Endothelial cell of umbilical vein (primary cell): ENCODE results near the gene C15orf39. TPM values are rescaled to one million over a fixed set of nuclear protein-coding genes. Genes with fewer than 3 reads are reported as not detected.

Experiments used
- BruUV-seq: library from RNA; stranded (reverse); fragments of 400-500 nt; replicated peaks from 2 replicates; lab custom pipeline; 2021; lab: Mats Ljungman, UMichigan
- CTCF ChIA-PET: fragments of 300-600, 350-600 bp; sonication (Branson Sonifier 250); formaldehyde crosslinking; loops from one replicate; lab custom pipeline; 2021; ENCODE audit warnings: antibody characterized with exemption, inconsistent platforms; lab: Charles Lee
- POLR2A ChIA-PET: fragments of 300-600, 350-600 bp; sonication (Branson Sonifier 250); formaldehyde crosslinking; loops from one replicate; lab custom pipeline; 2021; ENCODE audit warnings: antibody characterized with exemption, inconsistent platforms; lab: Charles Lee
- DNase-seq: peaks from one replicate; pipeline ENCODE4 v3.0.0-alpha.2; 2011; ENCODE audit warnings: low read depth, low spot score
- FAIRE-seq: peaks from 2 replicates; lab custom pipeline; 2011; peaks lifted over from hg19 to GRCh38; lab: Jason Lieb, UNC
- H2AFZ ChIP-seq: 2 replicates; pipeline ENCODE4 v1.6.0; 2012; ENCODE audit warnings: low read depth, low read length, control low read depth, inconsistent platforms
- H3K27ac ChIP-seq: 2 replicates; pipeline ENCODE4 v1.5.1; 2011; ENCODE audit warnings: low read depth, mild to moderate bottlenecking, control low read depth, low read length, moderate library complexity; ENCODE audit not compliant: insufficient read depth
- H3K27me3 ChIP-seq, 2 experiments: 2 replicates each; pipeline versions ENCODE4 v1.6.0 to v1.6.1; 2011; ENCODE audit warnings: low read length in 2 of 2, mixed read lengths in 1 of 2; ENCODE audit not compliant: control insufficient read depth in 2 of 2, insufficient read depth in 2 of 2
- H3K36me3 ChIP-seq, 2 experiments: 2 replicates in 1 of 2; 3 replicates in 1 of 2; pipeline ENCODE4 v1.5.1; 2011; ENCODE audit warnings: low read length in 2 of 2, mild to moderate bottlenecking in 1 of 2, moderate library complexity in 1 of 2; ENCODE audit not compliant: control insufficient read depth in 2 of 2, insufficient read depth in 2 of 2; ENCODE audit errors: extremely low read depth in 1 of 2
- H3K4me1 ChIP-seq: 3 replicates; pipeline ENCODE4 v1.5.1; 2011; ENCODE audit warnings: mild to moderate bottlenecking, low read length; ENCODE audit not compliant: control insufficient read depth, insufficient read depth; ENCODE audit errors: extremely low read depth
- H3K4me2 ChIP-seq: 2 replicates; pipeline ENCODE4 v1.6.1; 2011; ENCODE audit warnings: low read length, control low read depth, mixed read lengths; ENCODE audit not compliant: insufficient read depth
- H3K4me3 ChIP-seq, 3 experiments: fragments of 200-600 bp in 1 of 3; sonication (generic), shearing (Covaris generic) in 1 of 3; replicated peaks in 1 of 3; 2 replicates each; pipeline ENCODE4 v1.5.1; 2011 to 2016; ENCODE audit warnings: control low read depth in 3 of 3, low read length in 3 of 3, mild to moderate bottlenecking in 2 of 3, inconsistent platforms in 1 of 3, low read depth in 1 of 3, moderate library complexity in 1 of 3; ENCODE audit not compliant: insufficient read depth in 1 of 3
- H3K79me2 ChIP-seq: 2 replicates; pipeline ENCODE4 v1.6.0; 2012; ENCODE audit warnings: low read length, inconsistent platforms; ENCODE audit not compliant: control insufficient read depth, insufficient read depth
- H3K9ac ChIP-seq: replicated peaks from 2 replicates; pipeline ENCODE3; 2011; ENCODE audit warnings: low read length, control low read depth; ENCODE audit not compliant: insufficient read depth; ENCODE audit errors: extremely low read depth
- H3K9me1 ChIP-seq: replicated peaks from 3 replicates; pipeline ENCODE4 v1.6.0; 2011; ENCODE audit warnings: mild to moderate bottlenecking, low read length; ENCODE audit not compliant: control insufficient read depth, insufficient read depth; ENCODE audit errors: extremely low read depth
- H3K9me3 ChIP-seq: replicated peaks from 2 replicates; pipeline ENCODE4 v1.5.1; 2012; ENCODE audit warnings: low read length, inconsistent platforms; ENCODE audit not compliant: control insufficient read depth, insufficient read depth
- H4K20me1 ChIP-seq: replicated peaks from 2 replicates; pipeline ENCODE3; 2011; ENCODE audit warnings: mild to moderate bottlenecking, low read length; ENCODE audit not compliant: control insufficient read depth, insufficient read depth; ENCODE audit errors: extremely low read depth
- EZH2 ChIP-seq: IDR thresholded peaks from 2 replicates; pipeline ENCODE4 v1.6.1; 2012; ENCODE audit warnings: borderline replicate concordance, low read depth, mild to moderate bottlenecking, moderate library complexity, low read length, inconsistent platforms; ENCODE audit not compliant: severe bottlenecking
- FOS ChIP-seq: IDR thresholded peaks from 2 replicates; pipeline ENCODE4 v1.6.1; 2011; ENCODE audit warnings: mild to moderate bottlenecking, low read length, moderate library complexity, borderline replicate concordance; ENCODE audit not compliant: insufficient read depth
- JUN ChIP-seq: IDR thresholded peaks from 2 replicates; pipeline ENCODE4 v1.6.1; 2011; ENCODE audit warnings: borderline replicate concordance, low read depth; ENCODE audit not compliant: insufficient read length, insufficient read depth
- MYC ChIP-seq: IDR thresholded peaks from one replicate; pipeline ENCODE4 v1.6.1; 2011; ENCODE audit warnings: mild to moderate bottlenecking, low read depth, low read length
- dilution Hi-C: fragments of 300-500 bp; cut with MboI; formaldehyde crosslinking; loops from one replicate; pipeline ENCODE4 v1.15.0; 2019; ENCODE audit warnings: low sequenced_read_pairs; ENCODE audit not compliant: extremely low pct_ligation_motif_present
- intact Hi-C: fragments of 100-400 bp; cut with micrococcal nuclease; formaldehyde crosslinking; loops from one replicate; pipeline ENCODE4 v1.10.0; 2022
- polyA plus RNA-seq, 4 experiments: library from polyadenylated mRNA; depleted of rRNA in 3 of 4; stranded (reverse) in 3 of 4; unstranded in 1 of 4; fragments of >200 nt; gene quantifications; 2 replicates each; pipeline versions ENCODE4 v1.2.1 to v1.2.3, GENCODE V29; 2011 to 2012; ENCODE audit warnings: missing spikeins in 1 of 4
- total RNA-seq: library from RNA; stranded (reverse); gene quantifications from 2 replicates; pipeline ENCODE4 v1.2.3, GENCODE V29; 2021
- TF ChIP-seq, protein P1 (sequence below): IDR thresholded peaks from 2 replicates; pipeline ENCODE4 v1.6.1; 2011; ENCODE audit not compliant: insufficient read depth, insufficient read length
- TF ChIP-seq, protein P2 (sequence below), 2 donors: IDR thresholded peaks; 1 replicate in 1 of 2; 2 replicates in 1 of 2; pipeline ENCODE4 v1.5.1; 2011; ENCODE audit warnings: low read length in 2 of 2, mild to moderate bottlenecking in 2 of 2, moderate library complexity in 2 of 2, control low read depth in 1 of 2, inconsistent platforms in 1 of 2, low read depth in 1 of 2; ENCODE audit not compliant: insufficient read depth in 1 of 2; ENCODE audit errors: extremely low read depth in 1 of 2

Gene C15orf39
- total and polyA plus RNA-seq, 2 donors (not counting 3 experiments of a cell fraction or from before 2014, with no cell fraction given): 14.8 to 36.1 TPM

DNA sequence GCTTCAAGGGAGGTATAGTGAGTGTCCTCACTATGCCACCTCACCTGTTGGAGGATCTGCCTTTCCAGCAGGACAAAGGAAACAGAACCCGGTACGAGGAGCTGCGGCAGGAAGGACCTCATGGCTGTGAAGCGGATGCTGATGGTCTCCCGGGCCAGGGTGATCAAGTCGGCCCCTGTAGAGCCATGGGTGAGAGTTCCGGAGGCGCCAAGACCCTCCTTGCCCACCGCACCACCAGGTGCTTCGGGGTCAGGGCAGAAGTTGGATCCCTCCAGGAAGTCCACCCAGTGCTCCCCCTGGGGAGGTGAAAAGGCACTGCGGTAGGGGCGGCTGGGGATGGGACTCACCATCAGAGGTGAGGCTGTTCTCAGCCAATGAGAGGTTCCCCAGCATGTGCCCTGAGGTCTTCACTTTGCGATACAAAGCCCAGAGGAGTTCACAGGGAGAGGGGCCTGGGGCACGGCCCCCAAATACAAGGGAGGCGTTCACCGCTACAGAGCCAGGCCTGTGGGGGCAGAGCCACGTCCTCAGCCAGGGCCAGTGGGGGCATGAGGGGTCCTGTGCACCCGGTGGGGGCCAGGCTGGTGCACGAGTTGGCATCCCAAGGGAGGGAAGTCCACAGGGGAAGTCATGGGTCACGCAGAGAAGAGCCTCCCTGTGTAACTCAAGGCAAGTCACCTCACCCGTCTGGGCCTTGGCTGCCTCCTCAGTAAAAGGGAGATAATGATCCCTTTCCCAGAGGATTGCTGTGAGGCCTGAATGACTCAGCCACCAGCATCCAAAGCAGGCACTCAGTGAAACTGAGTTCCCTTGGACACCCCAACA is 27.7 kb downstream of the C15orf39 start:
- H3K36me3 ChIP-seq: no peaks in the 10 kb centered on the region
- no peaks in the 10 kb centered on the region for H3K9me1 ChIP-seq
- POLR2A ChIA-PET: interaction anchor here (0.6 kb wide), 1 partner anchor 10 kb away, joined by 3 read pairs; no protein-coding TSS in a partner anchor
- CTCF ChIA-PET: no interaction called here
- TF ChIP-seq, protein P1, sequence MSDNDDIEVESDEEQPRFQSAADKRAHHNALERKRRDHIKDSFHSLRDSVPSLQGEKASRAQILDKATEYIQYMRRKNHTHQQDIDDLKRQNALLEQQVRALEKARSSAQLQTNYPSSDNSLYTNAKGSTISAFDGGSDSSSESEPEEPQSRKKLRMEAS: no peak
- TF ChIP-seq, protein P2, sequence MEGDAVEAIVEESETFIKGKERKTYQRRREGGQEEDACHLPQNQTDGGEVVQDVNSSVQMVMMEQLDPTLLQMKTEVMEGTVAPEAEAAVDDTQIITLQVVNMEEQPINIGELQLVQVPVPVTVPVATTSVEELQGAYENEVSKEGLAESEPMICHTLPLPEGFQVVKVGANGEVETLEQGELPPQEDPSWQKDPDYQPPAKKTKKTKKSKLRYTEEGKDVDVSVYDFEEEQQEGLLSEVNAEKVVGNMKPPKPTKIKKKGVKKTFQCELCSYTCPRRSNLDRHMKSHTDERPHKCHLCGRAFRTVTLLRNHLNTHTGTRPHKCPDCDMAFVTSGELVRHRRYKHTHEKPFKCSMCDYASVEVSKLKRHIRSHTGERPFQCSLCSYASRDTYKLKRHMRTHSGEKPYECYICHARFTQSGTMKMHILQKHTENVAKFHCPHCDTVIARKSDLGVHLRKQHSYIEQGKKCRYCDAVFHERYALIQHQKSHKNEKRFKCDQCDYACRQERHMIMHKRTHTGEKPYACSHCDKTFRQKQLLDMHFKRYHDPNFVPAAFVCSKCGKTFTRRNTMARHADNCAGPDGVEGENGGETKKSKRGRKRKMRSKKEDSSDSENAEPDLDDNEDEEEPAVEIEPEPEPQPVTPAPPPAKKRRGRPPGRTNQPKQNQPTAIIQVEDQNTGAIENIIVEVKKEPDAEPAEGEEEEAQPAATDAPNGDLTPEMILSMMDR (IDR thresholded peaks at IDR 0.05; ENCODE audit: extremely low read depth in 1 of 2, insufficient read depth in 1 of 2, low read depth in 1 of 2, low read length in 2 of 2): no peak
- dilution Hi-C loops (no loop called here), intact Hi-C loops (no loop called here)
- no peak overlapping the region for H3K27ac ChIP-seq
- H3K27me3 ChIP-seq: peaks cover under 1 to 1% of the 10 kb centered on the region in 2 experiments
- no peak for FAIRE-seq
- BruUV-seq: no TSS peak
- no peaks in the 10 kb centered on the region for H3K4me1 ChIP-seq
- no peak overlapping the region for H3K9ac ChIP-seq
- H3K4me3 ChIP-seq: no peak overlapping the region
- H2AFZ ChIP-seq: no peak overlapping the region
- H3K9me3 ChIP-seq: no peaks in the 10 kb centered on the region
- H3K79me2 ChIP-seq: no peaks in the 10 kb centered on the region
- no peak overlapping the region for H3K4me2 ChIP-seq
- no peaks in the 10 kb centered on the region for H4K20me1 ChIP-seq
- DNase-seq: no peak

DNA sequence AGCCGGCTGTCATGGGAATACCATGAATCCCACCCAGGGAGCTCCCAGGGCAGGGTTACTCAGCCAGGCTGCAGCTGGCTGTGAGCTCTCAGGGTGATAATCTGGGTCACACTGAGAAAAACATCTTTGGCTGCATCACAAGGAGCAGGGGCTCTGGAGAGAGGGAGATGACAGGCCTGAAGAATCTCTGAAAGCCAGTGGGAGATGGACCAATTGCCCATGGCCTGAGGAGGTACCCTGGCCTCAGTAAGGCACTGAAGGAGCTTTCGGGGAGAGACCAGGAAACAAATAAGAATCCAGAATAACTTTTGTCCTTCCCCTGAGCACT is 28.3 kb downstream of the C15orf39 start:
- Histone ChIP-seq H3K36me3 (no peaks in the 10 kb centered on the region), H4K20me1 (no peaks in the 10 kb centered on the region), H3K9ac (no peak overlapping the region), H3K9me1 (no peaks in the 10 kb centered on the region), H3K4me1 (no peaks in the 10 kb centered on the region), H3K79me2 (no peaks in the 10 kb centered on the region), H3K4me3 (no peak overlapping the region), H3K4me2 (no peak overlapping the region), H2AFZ (no peak overlapping the region), H3K27ac (no peak overlapping the region), H3K27me3 (peaks cover 0 to 1% of the 10 kb centered on the region in 2 experiments), H3K9me3 (no peaks in the 10 kb centered on the region)
- no TSS peak for BruUV-seq
- no peak for FAIRE-seq
- no peak for TF ChIP-seq EZH2
- TF ChIP-seq JUN: no peak
- no peak for TF ChIP-seq FOS
- TF ChIP-seq, protein P1: no peak
- TF ChIP-seq MYC: no peak
- CTCF ChIA-PET: no interaction called here
- DNase-seq: no peak
- intact Hi-C loops: no loop called here
- dilution Hi-C loops: no loop called here
- POLR2A ChIA-PET: interaction anchor here (0.5 to 0.6 kb wide), 2 partner anchors 10 to 753 kb away, joined by 3 read pairs; no protein-coding TSS in a partner anchor
